Motor neuron (in vitro differentiated cells): ENCODE results near the gene ASTN1. TPM values are rescaled to one million over a fixed set of nuclear protein-coding genes. Genes with fewer than 3 reads are reported as not detected.

Experiments
- total RNA-seq, 8 experiments: library from RNA; unstranded; fragments of 300-600 nt; gene quantifications; 2 replicates each; pipeline versions ENCODE4 v1.2.3 to v1.2.4, GENCODE V29; 2022

The ASTN1 gene
- total RNA-seq, 8 experiments from 2014 or later = 0.10 to 89.1 (median 37.5) TPM

Other genes with a start within 250 kb of the ASTN1 start
- 1 to 10 TPM in 5 of 8 experiments, under 1 TPM in 2, not detected in 1; 0.09 to 6.2 (median 3.2) TPM for gene BRINP2, start 6.2 kb upstream of the ASTN1 start, total RNA-seq